HepG2 (cell line): ENCODE results near the gene TANC1.

ENCODE experiments used
- CTCF ChIP-seq: sonication (generic); formaldehyde crosslinking; IDR thresholded peaks from 2 replicates; pipeline ENCODE4 v1.5.0; 2020; ENCODE audit warnings: mild to moderate bottlenecking, missing genetic modification reagents, moderate library complexity
- EZH2 ChIP-seq: conservative IDR thresholded peaks from 2 replicates; pipeline ENCODE4 v1.6.1; 2012; ENCODE audit warnings: mild to moderate bottlenecking, low read depth, low read length, moderate library complexity
- KDM6A ChIP-seq: IDR thresholded peaks from 2 replicates; pipeline ENCODE4 v1.6.1; 2016; ENCODE audit warnings: low read depth
- MLX ChIP-seq: IDR thresholded peaks from 2 replicates; pipeline ENCODE4 v1.6.1; 2016
- MXI1 ChIP-seq: IDR thresholded peaks from 3 replicates; pipeline ENCODE4 v1.6.1; 2012; ENCODE audit warnings: low read depth, low read length, inconsistent platforms, borderline replicate concordance
- POLR2AphosphoS5 ChIP-seq: IDR thresholded peaks from 2 replicates; pipeline ENCODE4 v1.6.1; 2012; ENCODE audit warnings: low read depth, low read length
- PRDM4 ChIP-seq: sonication (generic); formaldehyde crosslinking; IDR thresholded peaks from 2 replicates; pipeline ENCODE4 v1.9.0; 2021; ENCODE audit warnings: missing genetic modification reagents, borderline replicate concordance
- REST ChIP-seq, 2 experiments: IDR thresholded peaks; 2 replicates each; pipeline ENCODE4 v1.6.1; 2011 to 2012; ENCODE audit warnings: low read length in 2 of 2, borderline replicate concordance in 1 of 2, low read depth in 1 of 2, mild to moderate bottlenecking in 1 of 2, moderate library complexity in 1 of 2
- SYNCRIP ChIP-seq: fragments of 200-400 bp; formaldehyde crosslinking; IDR thresholded peaks from 2 replicates; pipeline ENCODE4 v1.6.1; 2018; ENCODE audit warnings: mild to moderate bottlenecking, low read depth, low read length; ENCODE audit not compliant: insufficient read depth
- ZKSCAN1 ChIP-seq: fragments of 150-350 bp; IDR thresholded peaks from 2 replicates; pipeline ENCODE4 v1.6.1; 2014; ENCODE audit warnings: low read length
- ZNF274 ChIP-seq: sonication (generic); formaldehyde crosslinking; IDR thresholded peaks from 2 replicates; pipeline ENCODE4 v1.5.1; 2020; ENCODE audit warnings: mild to moderate bottlenecking, missing genetic modification reagents
- ZNF550 ChIP-seq: sonication (generic); formaldehyde crosslinking; IDR thresholded peaks from 2 replicates; pipeline ENCODE4 v1.4.0; 2020; ENCODE audit warnings: mild to moderate bottlenecking, missing genetic modification reagents, borderline replicate concordance

GRCh38 chr2:159281002-159281401, 312.6 kb downstream of the TANC1 start:
- TF ChIP-seq MXI1 (no peak), ZNF550 (no peak), EZH2 (no peak), REST (IDR thresholded peaks at IDR 0.05; ENCODE audit: borderline replicate concordance in 1 of 2, low read depth in 1 of 2, low read length in 2 of 2) (no peak), POLR2AphosphoS5 (no peak), KDM6A (no peak), PRDM4 (CRISPR knock-in tag) (no peak), CTCF (no peak), ZNF274 (CRISPR knock-in tag) (no peak), MLX (CRISPR knock-in tag) (no peak), SYNCRIP (no peak), ZKSCAN1 (no peak)
